ENCODE measurements around the gene SLC9A2.

DNA sequence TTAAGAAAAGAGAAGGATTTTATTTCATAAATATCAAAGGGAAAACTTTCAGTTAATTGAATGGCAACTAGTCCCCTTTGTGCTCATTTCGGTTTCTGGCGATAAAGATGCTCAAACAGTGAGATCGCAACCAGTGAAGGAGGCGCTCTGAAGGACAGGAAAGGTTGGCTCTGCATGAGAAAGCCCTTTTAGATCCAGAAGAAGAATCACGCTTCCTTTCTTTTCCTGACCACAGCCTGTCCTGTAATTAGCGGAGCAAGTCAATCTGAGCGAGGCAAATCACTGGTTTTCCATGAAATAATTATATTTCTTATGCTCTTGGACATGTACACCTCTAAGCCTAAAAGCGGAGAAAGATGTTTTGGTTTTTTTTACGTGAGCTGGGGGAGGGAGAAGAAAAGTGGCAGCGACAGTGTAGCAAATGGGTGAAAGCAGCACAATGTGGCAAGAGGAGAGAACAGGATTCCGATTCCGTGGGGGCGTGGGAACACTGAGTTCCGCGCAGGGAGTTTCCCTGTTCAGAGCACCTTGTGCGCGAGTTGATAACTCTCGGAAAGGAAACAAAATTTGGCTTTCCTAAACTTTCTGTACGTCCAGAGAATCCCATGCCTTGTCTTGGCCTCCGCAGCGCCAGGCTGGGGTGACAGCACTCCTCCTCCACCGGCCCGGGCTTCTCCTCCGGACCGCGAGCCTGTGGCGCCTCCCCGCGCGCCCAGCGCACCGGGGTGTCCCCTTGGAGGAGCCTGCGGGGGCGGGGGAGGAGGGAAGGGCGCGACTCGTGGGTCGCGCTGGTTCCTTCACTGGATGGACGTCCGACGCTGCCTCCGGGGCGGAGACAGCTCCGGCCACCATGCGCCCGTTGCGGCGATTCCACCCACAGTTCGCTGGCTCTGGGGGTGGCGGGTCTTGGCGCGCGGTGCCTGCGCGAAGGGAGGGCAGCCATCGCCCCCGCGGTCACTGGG lies 620 bp upstream of the SLC9A2 start:
- no peak for TF ChIP-seq POLR2A (IDR thresholded peaks at IDR 0.05; ENCODE audit: low read depth, low read length)
- no peak for TF ChIP-seq POLR2AphosphoS5 (IDR thresholded peaks at IDR 0.05; ENCODE audit: low read depth, low read length)
- no peak for TF ChIP-seq TAF1 (IDR thresholded peaks at IDR 0.05; ENCODE audit: borderline replicate concordance, low read depth, low read length)

Data from GM12892 (cell line).